Glutamatergic neuron (in vitro differentiated cells): Measurements from ENCODE around the gene FBXO21. TPM values are rescaled to one million over a fixed set of nuclear protein-coding genes. Genes with fewer than 3 reads are reported as not detected.

Source experiments
- DNase-seq: peaks from one replicate; pipeline ENCODE4 v3.0.0; 2022
- H3K27ac Mint-ChIP-seq: one replicate; pipeline ENCODE4 v1.8.0; 2020; ENCODE audit warnings: mild to moderate bottlenecking, mixed read lengths, inconsistent platforms; ENCODE audit not compliant: unreplicated experiment
- H3K27me3 Mint-ChIP-seq: one replicate; pipeline ENCODE4 v1.8.0; 2020; ENCODE audit warnings: mild to moderate bottlenecking, moderate library complexity, mixed read lengths, inconsistent platforms; ENCODE audit not compliant: unreplicated experiment
- H3K36me3 Mint-ChIP-seq: one replicate; pipeline ENCODE4 v1.8.0; 2020; ENCODE audit warnings: mild to moderate bottlenecking, mixed read lengths, inconsistent platforms; ENCODE audit not compliant: unreplicated experiment
- H3K4me1 Mint-ChIP-seq: one replicate; pipeline ENCODE4 v1.8.0; 2020; ENCODE audit warnings: mild to moderate bottlenecking, low read depth, mixed read lengths, inconsistent platforms; ENCODE audit not compliant: unreplicated experiment
- H3K4me3 Mint-ChIP-seq: one replicate; pipeline ENCODE4 v1.8.0; 2020; ENCODE audit warnings: mild to moderate bottlenecking, mixed read lengths, inconsistent platforms; ENCODE audit not compliant: unreplicated experiment
- H3K9me3 Mint-ChIP-seq: one replicate; pipeline ENCODE4 v1.8.0; 2020; ENCODE audit warnings: mild to moderate bottlenecking, moderate library complexity, mixed read lengths, inconsistent platforms; ENCODE audit not compliant: unreplicated experiment
- total RNA-seq: library from RNA; stranded (reverse); fragmentation: NEBNext Ultra II Directional; extraction: Animal tissue kit (Norgen Biotek cat#: 25700); gene quantifications from one replicate; pipeline ENCODE4 v1.2.1, GENCODE V29; 2021; ENCODE audit not compliant: unreplicated experiment
- TF ChIP-seq, protein P1 (sequence below): fragments of 200-600 bp; sonication (generic); IDR thresholded peaks from one replicate; pipeline ENCODE4 v1.5.0; 2021; ENCODE audit not compliant: partially characterized antibody, unreplicated experiment

Gene FBXO21
- total RNA-seq, 1 donor from 2014 or later = 52.7 TPM

GRCh38 chr12:117140397-117141096 is 49.7 kb downstream of the FBXO21 start:
- no peak overlapping the region for H3K4me3 Mint-ChIP-seq
- TF ChIP-seq, protein P1, sequence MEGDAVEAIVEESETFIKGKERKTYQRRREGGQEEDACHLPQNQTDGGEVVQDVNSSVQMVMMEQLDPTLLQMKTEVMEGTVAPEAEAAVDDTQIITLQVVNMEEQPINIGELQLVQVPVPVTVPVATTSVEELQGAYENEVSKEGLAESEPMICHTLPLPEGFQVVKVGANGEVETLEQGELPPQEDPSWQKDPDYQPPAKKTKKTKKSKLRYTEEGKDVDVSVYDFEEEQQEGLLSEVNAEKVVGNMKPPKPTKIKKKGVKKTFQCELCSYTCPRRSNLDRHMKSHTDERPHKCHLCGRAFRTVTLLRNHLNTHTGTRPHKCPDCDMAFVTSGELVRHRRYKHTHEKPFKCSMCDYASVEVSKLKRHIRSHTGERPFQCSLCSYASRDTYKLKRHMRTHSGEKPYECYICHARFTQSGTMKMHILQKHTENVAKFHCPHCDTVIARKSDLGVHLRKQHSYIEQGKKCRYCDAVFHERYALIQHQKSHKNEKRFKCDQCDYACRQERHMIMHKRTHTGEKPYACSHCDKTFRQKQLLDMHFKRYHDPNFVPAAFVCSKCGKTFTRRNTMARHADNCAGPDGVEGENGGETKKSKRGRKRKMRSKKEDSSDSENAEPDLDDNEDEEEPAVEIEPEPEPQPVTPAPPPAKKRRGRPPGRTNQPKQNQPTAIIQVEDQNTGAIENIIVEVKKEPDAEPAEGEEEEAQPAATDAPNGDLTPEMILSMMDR = no peak
- H3K27ac Mint-ChIP-seq = no peak overlapping the region
- no peak for DNase-seq
- no peaks in the 10 kb centered on the region for H3K9me3 Mint-ChIP-seq
- H3K4me1 Mint-ChIP-seq = peaks cover 7% of the 10 kb centered on the region
- H3K27me3 Mint-ChIP-seq = peaks cover 2% of the 10 kb centered on the region
- no peaks in the 10 kb centered on the region for H3K36me3 Mint-ChIP-seq

DNA sequence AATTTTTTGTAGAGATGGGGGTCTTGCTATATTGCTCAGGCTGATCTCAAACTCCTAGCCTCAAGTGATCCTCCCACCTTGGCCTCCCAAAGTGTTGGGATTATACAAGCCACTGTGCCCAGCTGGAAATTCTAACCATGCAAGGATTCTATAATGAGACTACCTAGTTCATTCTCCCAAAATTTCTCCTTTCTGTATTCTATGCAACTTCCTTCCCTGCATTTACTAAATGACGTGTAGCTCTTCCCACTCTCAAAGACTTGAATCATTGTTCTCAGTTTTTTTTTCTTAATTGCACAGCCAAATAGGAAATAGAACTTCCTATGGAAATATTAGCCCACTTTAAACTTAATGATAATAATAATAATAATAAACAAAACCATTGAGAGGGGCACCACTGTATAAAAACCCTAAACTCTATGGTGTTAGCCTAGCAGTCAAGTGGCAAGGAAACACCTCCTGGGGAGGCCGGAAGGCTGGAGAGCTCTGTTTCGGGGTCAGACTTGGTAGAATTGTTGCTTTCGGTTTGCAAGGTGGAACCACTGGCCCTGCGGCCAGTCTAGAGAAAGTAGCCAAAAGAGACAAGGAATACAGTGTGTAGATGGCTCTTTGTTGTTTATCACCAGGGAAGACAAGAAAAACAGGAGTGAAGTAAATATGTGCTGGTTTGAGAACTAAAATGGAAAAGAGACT is 51.1 kb downstream of the FBXO21 start:
- Mint-ChIP-seq H3K27me3 (peaks cover 2% of the 10 kb centered on the region), H3K4me3 (no peak overlapping the region), H3K4me1 (peaks cover 7% of the 10 kb centered on the region), H3K9me3 (no peaks in the 10 kb centered on the region), H3K27ac (no peak overlapping the region), H3K36me3 (no peaks in the 10 kb centered on the region)
- TF ChIP-seq, protein P1 = no peak
- no peak for DNase-seq

DNA sequence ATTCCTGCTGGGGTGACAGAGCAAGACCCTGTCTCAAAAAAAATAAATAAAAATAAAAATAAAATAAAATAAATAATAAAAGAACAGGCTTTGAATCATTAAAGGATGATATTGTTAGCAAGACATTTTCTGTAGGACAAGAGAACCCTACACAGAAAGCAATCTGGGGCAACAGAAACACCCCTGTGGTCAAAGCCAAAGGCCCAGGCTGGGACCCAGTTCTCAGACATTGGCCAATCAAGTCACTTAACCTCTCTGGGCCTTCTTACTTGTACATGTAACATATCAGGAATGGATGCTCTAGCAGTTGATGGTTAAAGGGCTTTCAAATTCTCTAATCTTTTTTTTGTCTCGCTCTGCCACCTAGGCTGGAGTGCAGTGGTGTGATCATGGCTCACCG is 55.5 kb downstream of the FBXO21 start:
- no peaks in the 10 kb centered on the region for H3K36me3 Mint-ChIP-seq
- H3K27me3 Mint-ChIP-seq = peaks cover 4% of the 10 kb centered on the region
- no peak overlapping the region for H3K4me3 Mint-ChIP-seq
- TF ChIP-seq, protein P1 = no peak
- no peak for DNase-seq
- no peak overlapping the region for H3K27ac Mint-ChIP-seq
- no peaks in the 10 kb centered on the region for H3K9me3 Mint-ChIP-seq
- no peaks in the 10 kb centered on the region for H3K4me1 Mint-ChIP-seq

GRCh38 chr12:117134059-117134458 is 56.2 kb downstream of the FBXO21 start:
- H3K27ac Mint-ChIP-seq = no peak overlapping the region
- H3K27me3 Mint-ChIP-seq = peaks cover 4% of the 10 kb centered on the region
- H3K9me3 Mint-ChIP-seq = no peaks in the 10 kb centered on the region
- H3K36me3 Mint-ChIP-seq = no peaks in the 10 kb centered on the region
- no peaks in the 10 kb centered on the region for H3K4me1 Mint-ChIP-seq
- DNase-seq = no peak
- no peak overlapping the region for H3K4me3 Mint-ChIP-seq
- TF ChIP-seq, protein P1 = no peak

DNA sequence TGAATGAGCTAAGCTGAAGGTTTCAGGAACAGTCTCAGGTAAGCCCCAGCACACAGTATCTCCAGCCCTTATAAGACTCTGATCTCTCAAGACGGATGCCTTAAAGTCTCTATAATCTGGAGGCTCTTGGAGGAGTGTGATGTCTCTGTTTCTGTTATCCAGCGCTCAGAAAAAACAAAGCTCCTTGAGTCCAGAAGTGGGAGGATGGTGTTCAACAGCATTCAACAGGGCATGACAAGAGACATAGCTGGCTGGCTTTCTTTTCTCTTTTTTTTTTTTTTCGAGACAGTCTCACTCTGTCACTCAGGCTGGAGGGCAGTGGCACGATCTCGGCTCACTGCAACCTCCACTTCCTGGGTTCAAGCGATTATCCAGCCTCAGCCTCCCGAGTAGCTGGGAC is 59.5 kb downstream of the FBXO21 start:
- no peak overlapping the region for H3K4me3 Mint-ChIP-seq
- peaks cover 8% of the 10 kb centered on the region for H3K27me3 Mint-ChIP-seq
- peaks cover 7% of the 10 kb centered on the region for H3K36me3 Mint-ChIP-seq
- TF ChIP-seq, protein P1 = no peak
- H3K4me1 Mint-ChIP-seq = peaks cover 6% of the 10 kb centered on the region
- peaks cover 8% of the 10 kb centered on the region for H3K9me3 Mint-ChIP-seq
- no peak for DNase-seq
- H3K27ac Mint-ChIP-seq = no peak overlapping the region
